Hepatocyte (in vitro differentiated cells): ENCODE results near the gene DUOX1. TPM values are rescaled to one million over a fixed set of nuclear protein-coding genes. Genes with fewer than 3 reads are reported as not detected.

Source experiments
- DNase-seq: peaks from one replicate; pipeline ENCODE4 v3.0.0-alpha.2; 2016; ENCODE audit warnings: low spot score
- H2AFZ ChIP-seq: fragments of 200-600 bp; sonication (generic); 2 replicates; pipeline ENCODE4 v1.6.0; 2016; ENCODE audit warnings: antibody characterized with exemption, mild to moderate bottlenecking
- H3K27ac ChIP-seq: fragments of 200-600 bp; sonication (generic); 2 replicates; pipeline ENCODE4 v1.5.1; 2016; ENCODE audit warnings: mild to moderate bottlenecking
- H3K27me3 ChIP-seq: fragments of 200-600 bp; sonication (generic); 2 replicates; pipeline ENCODE4 v1.6.1; 2016
- H3K36me3 ChIP-seq: fragments of 200-600 bp; sonication (generic); replicated peaks from 2 replicates; pipeline ENCODE4 v1.5.1; 2016; ENCODE audit warnings: low read depth; ENCODE audit not compliant: insufficient read depth
- H3K4me1 ChIP-seq: fragments of 200-600 bp; sonication (generic); 2 replicates; pipeline ENCODE4 v1.5.1; 2016; ENCODE audit warnings: mild to moderate bottlenecking, moderate library complexity; ENCODE audit not compliant: insufficient read depth
- H3K4me2 ChIP-seq: fragments of 200-600 bp; sonication (generic); 2 replicates; pipeline ENCODE4 v1.6.0; 2016
- H3K4me3 ChIP-seq: fragments of 200-600 bp; sonication (generic); 2 replicates; pipeline ENCODE4 v1.5.1; 2016; ENCODE audit warnings: mild to moderate bottlenecking
- H3K79me2 ChIP-seq: fragments of 200-600 bp; sonication (generic); 2 replicates; pipeline ENCODE4 v1.6.0; 2017; ENCODE audit warnings: mild to moderate bottlenecking
- H3K9me2 ChIP-seq: fragments of 200-600 bp; sonication (generic); replicated peaks from 2 replicates; pipeline ENCODE4 v1.6.0; 2017; ENCODE audit warnings: mild to moderate bottlenecking; ENCODE audit not compliant: insufficient read depth
- H3K9me3 ChIP-seq: fragments of 200-600 bp; sonication (generic); 2 replicates; pipeline ENCODE4 v1.5.1; 2016; ENCODE audit warnings: low read depth, mild to moderate bottlenecking
- H4K20me1 ChIP-seq: fragments of 200-600 bp; sonication (generic); 2 replicates; pipeline ENCODE4 v1.6.0; 2016; ENCODE audit warnings: mild to moderate bottlenecking; ENCODE audit not compliant: insufficient read depth, poor library complexity, severe bottlenecking
- CTCF ChIP-seq: fragments of 200-600 bp; sonication (generic); IDR thresholded peaks from 2 replicates; pipeline ENCODE4 v1.5.1; 2016; ENCODE audit warnings: antibody characterized with exemption, mild to moderate bottlenecking; ENCODE audit not compliant: poor library complexity
- EZH2 ChIP-seq: fragments of 200-600 bp; sonication (generic); IDR thresholded peaks from 2 replicates; pipeline ENCODE4 v1.6.1; 2016; ENCODE audit warnings: antibody characterized with exemption, mild to moderate bottlenecking, borderline replicate concordance
- EZH2phosphoT487 ChIP-seq: fragments of 200-600 bp; sonication (generic); IDR thresholded peaks from one replicate; pipeline ENCODE4 v1.6.1; 2018; ENCODE audit warnings: antibody characterized with exemption, mild to moderate bottlenecking, low read depth, moderate library complexity; ENCODE audit not compliant: unreplicated experiment, severe bottlenecking
- WGBS: methylation state at CpG from one replicate; pipeline ENCODE4 v1.1.6; 2016; ENCODE audit warnings: low lambda C conversion rate; ENCODE audit errors: missing lambda C conversion rate; 5-methylcytosine and 5-hydroxymethylcytosine counted together
- polyA plus RNA-seq: library from polyadenylated mRNA; unstranded; fragments of >200 nt; fragmentation: Nextera tagmentation; extraction: Ambion mirVana; gene quantifications from 2 replicates; pipeline ENCODE4 v1.2.1, GENCODE V29; 2016
- total RNA-seq: library from RNA; depleted of rRNA; stranded (reverse); fragments of >200 nt; gene quantifications from 2 replicates; pipeline ENCODE4 v1.2.3, GENCODE V29; 2014

DUOX1 gene
- total and polyA plus RNA-seq, 2 experiments from 2014 or later: 3.3 to 7.7 TPM

- Histone ChIP-seq H3K27me3 (peaks cover 33% of the 10 kb centered on the region), H3K4me3 (no peak overlapping the region), H2AFZ (no peak overlapping the region), H3K9me2 (no peaks in the 10 kb centered on the region), H4K20me1 (no peaks in the 10 kb centered on the region), H3K36me3 (no peaks in the 10 kb centered on the region), H3K9me3 (no peaks in the 10 kb centered on the region), H3K27ac (no peak overlapping the region), H3K4me1 (peaks cover 3% of the 10 kb centered on the region), H3K79me2 (no peaks in the 10 kb centered on the region), H3K4me2 (no peak overlapping the region)
- 94% methylated on average over 3 of the region's 3 CpGs for WGBS
- DNase-seq: no peak
- TF ChIP-seq EZH2phosphoT487 (no peak), CTCF (no peak), EZH2 (no peak)
Observed at GRCh38 chr15:45121020-45121419, 8.8 kb upstream of the DUOX1 start.

GRCh38 chr15:45121706-45122417, 7.9 kb upstream of the DUOX1 start:
- peak overlapping the region; percentile 54 for H3K27ac ChIP-seq
- no peaks in the 10 kb centered on the region for H3K36me3 ChIP-seq
- no peaks in the 10 kb centered on the region for H4K20me1 ChIP-seq
- H3K4me3 ChIP-seq: no peak overlapping the region
- no peak overlapping the region for H2AFZ ChIP-seq
- no peaks in the 10 kb centered on the region for H3K9me2 ChIP-seq
- H3K4me1 ChIP-seq: peaks cover 3% of the 10 kb centered on the region
- peaks cover 28% of the 10 kb centered on the region for H3K27me3 ChIP-seq
- 53% methylated on average over 9 of the region's 9 CpGs for WGBS
- TF ChIP-seq EZH2phosphoT487: no peak
- TF ChIP-seq EZH2: no peak
- TF ChIP-seq CTCF: no peak
- H3K9me3 ChIP-seq: no peaks in the 10 kb centered on the region
- no peaks in the 10 kb centered on the region for H3K79me2 ChIP-seq
- no peak overlapping the region for H3K4me2 ChIP-seq
- peak; percentile 74 for DNase-seq

DNA sequence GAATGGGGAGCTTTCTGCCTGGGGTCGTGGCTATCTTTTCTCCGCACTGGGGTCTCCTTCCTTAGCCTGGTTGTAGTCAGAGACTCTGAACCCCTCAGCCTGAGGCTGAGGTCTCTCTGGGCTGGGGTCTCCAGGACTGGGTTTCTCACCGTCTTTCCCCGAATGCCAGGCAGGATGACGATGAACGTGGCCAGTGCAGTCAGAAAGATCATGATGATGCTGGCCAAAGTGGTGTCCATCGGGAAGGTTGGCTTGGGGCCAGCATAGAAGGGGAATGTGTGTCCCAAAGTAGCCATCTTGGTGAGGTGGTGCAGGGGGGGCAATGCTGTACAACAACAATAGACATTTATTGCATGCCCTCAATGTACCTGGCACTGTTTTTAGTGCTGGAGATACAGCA, 7.1 kb upstream of the DUOX1 start:
- no peak for DNase-seq
- Histone ChIP-seq H3K4me2 (no peak overlapping the region), H3K9me2 (no peaks in the 10 kb centered on the region), H3K27me3 (peaks cover 30% of the 10 kb centered on the region), H3K36me3 (no peaks in the 10 kb centered on the region), H3K4me3 (no peak overlapping the region), H3K4me1 (peaks cover 3% of the 10 kb centered on the region), H3K79me2 (no peaks in the 10 kb centered on the region), H4K20me1 (no peaks in the 10 kb centered on the region), H3K27ac (no peak overlapping the region), H2AFZ (no peak overlapping the region), H3K9me3 (no peaks in the 10 kb centered on the region)
- TF ChIP-seq EZH2phosphoT487 (no peak), EZH2 (no peak), CTCF (no peak)
- WGBS: 93% methylated on average over 7 of the region's 7 CpGs

DNA sequence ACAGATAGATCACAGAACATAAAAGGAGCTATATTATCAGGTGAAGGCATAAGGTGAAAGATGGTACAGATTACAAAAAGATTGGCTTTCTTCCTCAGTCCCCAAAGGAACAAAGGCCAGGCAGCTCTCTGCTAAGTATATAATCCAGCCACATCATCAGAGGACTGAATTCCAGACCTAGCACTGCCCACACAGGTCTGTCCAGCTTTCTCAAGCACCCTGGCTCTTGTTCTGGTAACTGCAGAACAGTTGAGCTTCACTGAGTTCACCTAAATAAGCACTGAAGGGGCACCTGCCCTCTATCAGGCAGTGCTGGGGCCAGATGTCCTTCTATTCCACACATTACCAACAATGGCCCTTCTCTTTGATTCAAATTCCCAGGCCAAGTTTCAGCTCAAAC, 6.4 kb upstream of the DUOX1 start:
- no peak overlapping the region for H3K4me2 ChIP-seq
- H3K27me3 ChIP-seq: peaks cover 36% of the 10 kb centered on the region
- H3K4me3 ChIP-seq: no peak overlapping the region
- no peaks in the 10 kb centered on the region for H3K9me3 ChIP-seq
- no peaks in the 10 kb centered on the region for H4K20me1 ChIP-seq
- no peak overlapping the region for H2AFZ ChIP-seq
- DNase-seq: no peak
- H3K36me3 ChIP-seq: no peaks in the 10 kb centered on the region
- no peak overlapping the region for H3K27ac ChIP-seq
- H3K79me2 ChIP-seq: no peaks in the 10 kb centered on the region
- peaks cover 3% of the 10 kb centered on the region for H3K4me1 ChIP-seq
- no peaks in the 10 kb centered on the region for H3K9me2 ChIP-seq
- TF ChIP-seq EZH2 (no peak), EZH2phosphoT487 (no peak), CTCF (no peak)
